Dendritic cell treated with granulocyte-macrophage colony-stimulating factor and Interleukin-4, amounts not matched to agents 40 ng/mL and 50 ng/mL, for 4 days (primary cell): ENCODE data around the gene SGCD.

Experiments used
- H3K27ac Mint-ChIP-seq: one replicate; pipeline ENCODE4 v1.8.0; 2022; ENCODE audit warnings: mild to moderate bottlenecking, mixed read lengths
- H3K27me3 Mint-ChIP-seq: one replicate; pipeline ENCODE4 v1.8.0; 2022; ENCODE audit warnings: mild to moderate bottlenecking, mixed read lengths
- H3K36me3 Mint-ChIP-seq: one replicate; pipeline ENCODE4 v1.8.0; 2022; ENCODE audit warnings: low read depth, mixed read lengths
- H3K4me1 Mint-ChIP-seq: one replicate; pipeline ENCODE4 v1.8.0; 2022; ENCODE audit warnings: low read depth, mixed read lengths
- H3K4me3 Mint-ChIP-seq: one replicate; pipeline ENCODE4 v1.8.0; 2022; ENCODE audit warnings: mild to moderate bottlenecking, moderate library complexity, mixed read lengths
- H3K9me3 Mint-ChIP-seq: one replicate; pipeline ENCODE4 v1.8.0; 2022; ENCODE audit warnings: mixed read lengths
- intact Hi-C: fragments of 100-400 bp; cut with micrococcal nuclease; formaldehyde crosslinking; loops from one replicate; pipeline ENCODE4 v1.15.0; 2022

SGCD gene

GRCh38 chr5:156758011-156758791 is 431.2 kb downstream of the SGCD start:
- Mint-ChIP-seq H3K9me3 (no peaks in the 10 kb centered on the region), H3K4me1 (no peaks in the 10 kb centered on the region), H3K27ac (no peak overlapping the region), H3K4me3 (no peak overlapping the region), H3K36me3 (no peaks in the 10 kb centered on the region), H3K27me3 (no peaks in the 10 kb centered on the region)
- intact Hi-C loops: no loop called here

GRCh38 chr5:156759156-156759555 is 432.2 kb downstream of the SGCD start:
- Mint-ChIP-seq H3K36me3 (no peaks in the 10 kb centered on the region), H3K27ac (no peak overlapping the region), H3K27me3 (no peaks in the 10 kb centered on the region), H3K4me3 (no peak overlapping the region), H3K4me1 (no peaks in the 10 kb centered on the region), H3K9me3 (no peaks in the 10 kb centered on the region)
- intact Hi-C loops: no loop called here

GRCh38 chr5:156762771-156763170 is 435.8 kb downstream of the SGCD start:
- Mint-ChIP-seq H3K4me3 (no peak overlapping the region), H3K36me3 (no peaks in the 10 kb centered on the region), H3K9me3 (no peaks in the 10 kb centered on the region), H3K27me3 (no peaks in the 10 kb centered on the region), H3K4me1 (no peaks in the 10 kb centered on the region), H3K27ac (no peak overlapping the region)
- intact Hi-C loops: no loop called here

GRCh38 chr5:156764176-156764971 is 437.4 kb downstream of the SGCD start:
- no peaks in the 10 kb centered on the region for H3K36me3 Mint-ChIP-seq
- no peaks in the 10 kb centered on the region for H3K27me3 Mint-ChIP-seq
- no peak overlapping the region for H3K27ac Mint-ChIP-seq
- intact Hi-C loops: no loop called here
- no peaks in the 10 kb centered on the region for H3K4me1 Mint-ChIP-seq
- H3K4me3 Mint-ChIP-seq: no peak overlapping the region
- H3K9me3 Mint-ChIP-seq: no peaks in the 10 kb centered on the region

- Mint-ChIP-seq H3K4me1 (no peaks in the 10 kb centered on the region), H3K27ac (no peak overlapping the region), H3K27me3 (no peaks in the 10 kb centered on the region), H3K36me3 (no peaks in the 10 kb centered on the region), H3K4me3 (no peak overlapping the region), H3K9me3 (no peaks in the 10 kb centered on the region)
- intact Hi-C loops: no loop called here
Observed at GRCh38 chr5:156774273-156774672, 447.3 kb downstream of the SGCD start.

- Mint-ChIP-seq H3K36me3 (no peaks in the 10 kb centered on the region), H3K4me1 (no peaks in the 10 kb centered on the region), H3K9me3 (no peaks in the 10 kb centered on the region), H3K27ac (no peak overlapping the region), H3K4me3 (no peak overlapping the region), H3K27me3 (no peaks in the 10 kb centered on the region)
- intact Hi-C loops: no loop called here
Observed at GRCh38 chr5:156778139-156778706, 451.3 kb downstream of the SGCD start.

- intact Hi-C loops: no loop called here
- Mint-ChIP-seq H3K36me3 (no peaks in the 10 kb centered on the region), H3K4me3 (no peak overlapping the region), H3K9me3 (no peaks in the 10 kb centered on the region), H3K27ac (no peak overlapping the region), H3K4me1 (no peaks in the 10 kb centered on the region), H3K27me3 (no peaks in the 10 kb centered on the region)
Observed at GRCh38 chr5:156778752-156779151, 451.8 kb downstream of the SGCD start.

GRCh38 chr5:156779436-156779835 is 452.5 kb downstream of the SGCD start:
- intact Hi-C loops: no loop called here
- Mint-ChIP-seq H3K36me3 (no peaks in the 10 kb centered on the region), H3K27me3 (no peaks in the 10 kb centered on the region)

GRCh38 chr5:156783092-156783491 is 456.1 kb downstream of the SGCD start:
- Mint-ChIP-seq H3K36me3 (no peaks in the 10 kb centered on the region), H3K27me3 (no peaks in the 10 kb centered on the region), H3K4me3 (no peak overlapping the region), H3K4me1 (no peaks in the 10 kb centered on the region), H3K9me3 (peaks cover 9% of the 10 kb centered on the region), H3K27ac (no peak overlapping the region)
- intact Hi-C loops: no loop called here

More at GRCh38 chr5:156779436-156779835, 452.5 kb downstream of the SGCD start:
- H3K9me3 Mint-ChIP-seq: no peaks in the 10 kb centered on the region
- H3K4me1 Mint-ChIP-seq: no peaks in the 10 kb centered on the region
- no peak overlapping the region for H3K27ac Mint-ChIP-seq
- H3K4me3 Mint-ChIP-seq: no peak overlapping the region

- intact Hi-C loops: no loop called here
- Mint-ChIP-seq H3K9me3 (no peaks in the 10 kb centered on the region), H3K27me3 (no peaks in the 10 kb centered on the region), H3K4me3 (no peak overlapping the region), H3K36me3 (no peaks in the 10 kb centered on the region), H3K27ac (no peak overlapping the region), H3K4me1 (no peaks in the 10 kb centered on the region)
Observed at GRCh38 chr5:156794687-156795086, 467.7 kb downstream of the SGCD start.

GRCh38 chr5:156798201-156798600 is 471.2 kb downstream of the SGCD start:
- intact Hi-C loops: no loop called here
- no peak overlapping the region for H3K4me3 Mint-ChIP-seq
- H3K27ac Mint-ChIP-seq: no peak overlapping the region
- no peaks in the 10 kb centered on the region for H3K4me1 Mint-ChIP-seq
- H3K36me3 Mint-ChIP-seq: no peaks in the 10 kb centered on the region
- H3K9me3 Mint-ChIP-seq: no peaks in the 10 kb centered on the region
- H3K27me3 Mint-ChIP-seq: no peaks in the 10 kb centered on the region

- Mint-ChIP-seq H3K36me3 (no peaks in the 10 kb centered on the region), H3K27me3 (no peaks in the 10 kb centered on the region), H3K4me3 (no peak overlapping the region), H3K4me1 (no peaks in the 10 kb centered on the region), H3K27ac (no peak overlapping the region), H3K9me3 (no peaks in the 10 kb centered on the region)
- intact Hi-C loops: no loop called here
Observed at GRCh38 chr5:156799171-156799570, 472.2 kb downstream of the SGCD start.

GRCh38 chr5:156800929-156801328 is 474.0 kb downstream of the SGCD start:
- H3K36me3 Mint-ChIP-seq: no peaks in the 10 kb centered on the region
- no peaks in the 10 kb centered on the region for H3K4me1 Mint-ChIP-seq

GRCh38 chr5:156802501-156802900 is 475.5 kb downstream of the SGCD start:
- intact Hi-C loops: no loop called here
- no peaks in the 10 kb centered on the region for H3K27me3 Mint-ChIP-seq
- H3K4me1 Mint-ChIP-seq: no peaks in the 10 kb centered on the region
- no peak overlapping the region for H3K27ac Mint-ChIP-seq
- H3K36me3 Mint-ChIP-seq: no peaks in the 10 kb centered on the region
- no peak overlapping the region for H3K4me3 Mint-ChIP-seq
- peaks cover 9% of the 10 kb centered on the region for H3K9me3 Mint-ChIP-seq

More at GRCh38 chr5:156800929-156801328, 474.0 kb downstream of the SGCD start:
- H3K9me3 Mint-ChIP-seq: no peaks in the 10 kb centered on the region
- H3K27ac Mint-ChIP-seq: no peak overlapping the region
- H3K27me3 Mint-ChIP-seq: no peaks in the 10 kb centered on the region
- intact Hi-C loops: no loop called here
- no peak overlapping the region for H3K4me3 Mint-ChIP-seq
